Activated CD4-positive, alpha-beta T cell treated with anti-CD3 and anti-CD28 coated beads, Interleukin-2, amount 50 U/mL, for 1 hour (primary cell): ENCODE results near the gene NLRC5.
"Not testable (repeated sequence)": the region's sequence is repeated elsewhere in the genome, so short reads cannot be mapped to it uniquely, and the experiment has no call there.

Source experiments
- DNase-seq: peaks from one replicate; pipeline ENCODE4 v3.0.0-alpha.2; 2020

Gene NLRC5

DNA sequence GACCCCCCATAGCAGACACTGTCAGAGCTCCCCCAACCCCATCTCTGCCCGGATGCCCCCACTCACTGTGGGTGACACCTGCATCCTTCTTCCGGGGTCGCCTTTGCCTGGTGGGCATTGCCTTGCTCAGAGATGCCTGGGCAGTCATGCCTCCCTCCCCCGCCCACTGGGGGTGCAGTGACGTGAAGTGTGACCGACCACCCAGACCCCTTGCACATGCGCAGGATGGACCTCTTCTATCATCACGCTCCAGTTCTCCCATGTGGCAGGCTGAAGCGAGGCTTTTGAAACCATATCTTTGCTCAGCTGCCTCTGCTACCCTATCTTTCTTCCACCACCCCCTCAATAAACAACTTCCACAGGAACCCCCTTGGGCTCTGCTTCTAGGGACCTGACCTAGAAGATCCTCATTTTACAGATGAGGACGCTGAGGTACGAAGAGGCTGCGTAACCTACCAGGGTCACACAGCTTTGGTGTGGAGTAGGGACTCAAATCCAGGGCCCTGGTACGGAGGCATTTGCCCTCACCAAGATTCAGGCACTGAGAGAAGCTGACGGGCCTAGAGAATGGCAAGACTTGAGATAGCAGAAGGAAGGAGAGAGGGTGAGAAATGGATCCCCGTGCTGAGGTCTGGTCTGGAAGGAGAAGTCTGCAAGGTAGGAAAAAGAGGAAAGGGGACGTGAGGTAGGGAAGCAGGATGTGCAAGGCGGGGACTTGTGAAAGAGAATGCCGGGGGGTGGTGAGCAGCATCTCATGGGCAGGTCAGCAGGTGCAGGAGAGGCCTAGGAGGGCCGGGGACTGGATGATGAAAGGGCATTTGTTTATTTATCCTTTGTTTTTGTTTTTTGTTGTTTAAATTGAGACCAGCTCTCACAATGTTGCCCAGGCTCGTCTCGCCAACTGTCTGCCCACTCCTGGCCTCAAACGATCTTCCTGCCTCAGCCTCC is 14.4 kb downstream of the NLRC5 start:
- DNase-seq = no peak

DNA sequence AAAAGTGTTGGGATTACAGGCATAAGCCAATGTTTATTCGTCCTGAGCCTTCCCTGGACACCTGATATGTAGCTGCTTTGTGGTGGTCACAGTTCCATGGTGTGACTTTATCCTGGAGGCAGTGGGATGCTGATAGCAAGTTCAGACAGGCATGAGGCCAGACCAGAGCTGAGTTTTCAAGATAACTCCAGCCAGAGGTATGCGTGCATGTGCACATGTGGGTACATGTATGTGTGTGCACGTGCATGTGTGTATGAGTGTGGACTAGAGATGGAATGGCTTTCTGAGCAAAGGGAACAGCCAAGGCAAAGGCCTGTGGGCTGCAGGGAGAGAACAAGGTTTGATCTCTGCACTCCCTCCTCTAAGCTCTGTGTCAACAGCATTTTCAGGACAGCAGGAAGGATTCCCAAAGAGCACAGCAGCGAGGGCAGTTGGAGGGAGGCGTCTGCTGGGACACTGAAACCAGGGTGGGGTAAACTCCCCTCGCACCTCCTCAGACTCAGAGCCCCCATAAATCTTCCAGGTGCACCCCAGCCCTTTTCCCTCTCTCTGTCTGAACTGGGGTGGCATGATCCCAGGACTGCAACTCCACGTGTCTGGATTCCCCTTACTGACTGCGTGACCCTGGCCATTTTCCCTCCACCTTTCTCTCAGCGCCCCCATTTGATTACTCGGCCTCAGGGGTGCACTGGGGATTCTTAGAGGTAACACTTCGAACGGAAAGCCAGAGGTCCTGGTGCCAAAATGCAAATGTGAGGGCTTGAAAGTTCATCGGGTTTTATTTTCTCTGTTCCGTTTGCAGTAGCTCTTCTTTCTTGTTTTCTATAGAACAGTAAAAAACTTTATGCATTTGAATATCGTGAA is 15.3 kb downstream of the NLRC5 start:
- no peak for DNase-seq

DNA sequence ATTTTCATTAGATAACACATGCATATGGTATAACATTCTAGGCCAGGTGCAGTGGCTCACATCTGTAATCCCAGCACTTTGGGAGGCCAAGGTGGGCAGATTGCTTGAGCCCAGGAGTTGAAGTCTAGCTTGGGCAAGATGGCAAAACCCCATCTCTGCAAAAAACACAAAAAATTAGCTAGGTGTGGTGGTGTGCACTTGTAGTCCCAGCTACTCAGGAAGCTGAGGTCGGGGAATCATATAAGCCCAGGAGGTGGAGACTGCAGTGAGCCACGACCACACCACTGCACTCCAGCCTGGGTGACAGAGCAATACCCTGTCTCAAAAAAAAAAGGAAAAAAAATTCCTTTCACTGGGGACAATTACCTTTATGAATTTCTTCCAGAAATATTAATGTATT is 16.2 kb downstream of the NLRC5 start:
- not testable (repeated sequence) for DNase-seq

DNA sequence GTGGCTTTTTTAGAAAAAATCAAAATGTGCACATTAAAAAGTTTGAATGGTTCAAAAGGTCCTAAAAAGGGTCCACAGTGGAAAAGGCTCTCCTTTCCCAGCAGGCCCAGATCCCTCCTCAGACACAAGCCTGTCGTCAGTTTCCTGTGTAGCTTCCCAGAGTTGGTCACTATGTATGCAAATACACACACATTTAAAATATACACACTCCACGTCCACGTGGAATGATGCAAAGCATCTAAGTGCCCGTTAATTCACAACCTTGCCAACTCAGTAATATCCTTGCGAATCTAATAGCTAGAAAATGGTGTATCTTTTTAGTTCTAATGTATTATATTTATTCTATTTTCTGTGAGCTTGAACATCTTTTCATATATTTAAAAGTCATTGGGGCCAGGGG is 17.7 kb downstream of the NLRC5 start:
- no peak for DNase-seq

DNA sequence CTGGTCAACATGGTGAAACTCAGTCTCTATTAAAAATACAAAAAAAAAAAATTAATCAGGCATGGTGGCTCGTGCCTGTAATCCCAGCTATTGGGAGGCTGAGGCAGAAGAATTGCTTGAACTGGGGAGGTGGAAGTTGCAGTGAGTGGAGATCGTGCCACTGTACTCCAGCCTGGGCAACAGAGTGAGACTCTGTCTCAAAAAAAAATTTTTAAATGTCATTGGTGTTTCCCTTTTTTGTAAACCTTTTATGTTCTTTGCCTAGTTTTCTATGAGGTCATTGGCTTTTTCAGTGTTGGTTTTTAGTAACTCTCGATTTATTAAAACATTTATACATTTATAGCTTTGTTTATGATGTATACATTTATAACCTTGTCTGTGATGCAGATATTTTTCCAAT is 18.2 kb downstream of the NLRC5 start:
- no peak for DNase-seq

DNA sequence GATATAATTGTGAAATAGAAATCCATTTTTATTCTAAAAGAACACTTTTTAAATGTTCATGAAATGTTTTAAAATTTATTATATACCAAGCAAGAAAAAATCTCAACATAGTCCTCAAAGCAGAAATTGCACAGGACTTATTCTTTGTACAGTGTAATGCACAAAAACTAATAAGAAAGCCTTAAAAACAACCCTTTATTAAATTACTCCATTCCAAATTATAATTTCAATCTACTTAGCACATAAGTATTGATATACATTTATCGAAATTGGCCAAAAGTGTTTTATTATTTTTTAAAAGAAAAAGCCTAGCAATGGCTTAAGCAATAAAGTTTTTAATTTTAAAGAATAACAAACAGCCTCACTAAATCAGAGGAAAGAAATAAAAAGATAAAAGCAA is 19.1 kb downstream of the NLRC5 start:
- DNase-seq = no peak

DNA sequence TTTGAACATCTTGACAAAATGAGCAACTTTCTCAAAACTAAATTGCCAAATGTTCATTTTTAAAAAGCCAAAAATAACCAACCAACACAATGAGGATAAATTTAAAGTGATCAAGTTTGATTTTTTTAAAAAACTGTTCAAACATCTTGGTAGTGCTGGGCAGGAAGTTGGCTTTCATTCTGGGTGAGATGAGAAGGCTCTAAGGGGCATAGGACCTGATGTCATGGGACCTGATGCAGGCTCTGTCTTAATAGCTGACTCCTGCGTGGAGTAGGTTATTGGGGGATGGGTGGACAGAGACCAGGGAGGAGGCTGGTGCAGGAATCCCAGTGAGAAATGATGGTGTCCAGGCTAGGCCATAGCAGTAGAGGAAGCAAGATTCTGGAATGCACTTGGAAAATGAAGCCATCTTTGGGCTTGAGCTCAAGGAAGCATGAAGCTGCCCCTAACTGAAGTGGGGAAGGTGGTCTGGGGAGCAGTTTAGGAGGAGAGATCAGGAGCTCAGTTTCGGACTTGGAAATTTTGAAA is 20.4 kb downstream of the NLRC5 start:
- DNase-seq = no peak

DNA sequence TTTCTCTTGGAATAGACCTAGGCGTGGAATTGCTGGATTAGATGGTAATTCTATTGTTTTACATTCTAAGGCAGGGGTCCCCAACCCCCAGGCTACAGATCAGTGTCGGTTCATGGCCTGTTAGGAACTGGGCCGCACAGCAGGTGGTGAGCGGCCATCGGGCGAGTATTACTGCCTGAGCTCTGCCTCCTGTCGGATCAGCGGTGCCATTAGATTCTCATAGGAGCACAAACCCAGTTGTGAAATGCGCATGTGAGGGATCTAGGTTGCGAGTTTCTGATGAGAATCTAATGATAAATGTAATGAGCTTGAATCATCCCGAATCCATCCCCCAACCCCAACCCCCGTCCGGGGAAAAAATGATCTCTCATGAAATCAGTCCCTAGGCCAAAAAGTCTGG is 23.0 kb downstream of the NLRC5 start:
- no peak for DNase-seq

DNA sequence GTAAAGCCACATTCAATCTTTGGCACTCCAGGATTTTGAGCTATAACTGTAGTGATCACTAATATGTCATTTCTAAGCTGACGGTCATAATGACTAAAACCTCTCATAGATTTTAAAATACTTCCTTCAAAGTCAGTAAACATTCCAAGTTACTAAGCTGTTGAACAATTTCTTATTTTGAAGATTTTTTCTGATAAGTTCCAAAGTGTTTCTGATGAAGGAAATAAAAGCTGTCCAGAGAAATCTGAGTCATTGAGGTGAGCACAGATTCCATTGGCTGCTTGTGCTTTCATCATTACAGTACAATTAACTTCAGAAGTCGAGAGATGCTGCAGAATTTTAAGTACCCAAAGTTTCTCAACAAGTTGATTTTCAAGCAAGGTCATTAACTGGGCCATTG is 23.9 kb downstream of the NLRC5 start:
- no peak for DNase-seq

DNA sequence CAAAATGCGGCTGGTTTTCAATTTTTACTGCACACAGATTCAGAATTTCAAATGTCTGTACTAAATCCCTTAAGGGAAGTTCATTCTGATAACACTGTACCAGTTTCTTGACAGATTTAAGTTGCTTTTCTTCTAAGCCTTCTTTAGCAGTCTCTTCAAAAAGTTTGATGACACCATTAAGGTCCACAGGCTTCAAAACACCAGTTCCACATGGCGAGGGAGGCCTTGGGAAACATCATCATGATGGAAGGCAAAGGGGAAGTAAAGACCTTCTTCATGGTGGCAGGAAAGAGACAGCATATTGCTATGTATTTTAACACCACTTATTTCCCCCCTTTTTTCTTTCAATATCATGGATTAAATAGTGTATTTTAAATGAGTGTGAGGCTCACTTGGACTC is 24.5 kb downstream of the NLRC5 start:
- DNase-seq = no peak

DNA sequence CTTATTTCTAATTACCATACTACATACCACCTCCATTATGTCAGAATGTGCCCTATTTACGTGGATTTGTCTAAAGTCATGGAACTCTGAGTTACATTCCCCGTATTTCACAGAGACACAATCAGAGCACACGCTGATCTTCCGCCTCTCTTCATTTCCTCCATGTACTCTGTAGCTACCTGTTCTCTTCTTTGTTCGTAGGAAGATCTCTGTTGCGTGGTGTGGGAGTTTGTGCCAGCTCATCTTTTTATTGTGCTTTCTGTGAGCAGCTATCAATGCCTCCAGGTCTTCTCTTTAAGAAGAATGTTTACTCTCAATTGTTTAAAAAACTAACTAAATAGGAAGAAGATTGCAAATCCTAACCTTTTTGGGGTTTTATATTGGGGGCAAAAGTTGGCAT is 26.9 kb downstream of the NLRC5 start:
- no peak for DNase-seq

DNA sequence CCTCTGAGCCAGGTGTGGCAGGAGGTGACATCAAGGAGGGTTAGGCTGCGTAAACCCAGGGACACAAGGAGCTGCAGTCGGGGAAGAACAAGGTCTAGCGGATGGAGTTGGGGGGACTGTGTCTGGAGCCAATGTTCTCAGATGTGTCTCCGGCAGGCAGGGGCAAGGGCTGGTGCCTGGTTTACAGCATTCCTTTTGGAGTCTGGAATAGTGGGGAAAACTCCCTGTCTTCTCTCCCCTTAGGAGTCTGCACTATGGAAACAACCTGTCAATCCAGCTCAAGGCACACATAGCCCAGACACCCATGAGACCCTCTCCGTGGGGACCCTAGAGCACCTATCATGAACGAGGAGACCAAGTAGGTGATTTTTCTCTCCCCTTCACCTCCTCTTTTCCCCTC is 27.5 kb downstream of the NLRC5 start:
- DNase-seq = no peak

DNA sequence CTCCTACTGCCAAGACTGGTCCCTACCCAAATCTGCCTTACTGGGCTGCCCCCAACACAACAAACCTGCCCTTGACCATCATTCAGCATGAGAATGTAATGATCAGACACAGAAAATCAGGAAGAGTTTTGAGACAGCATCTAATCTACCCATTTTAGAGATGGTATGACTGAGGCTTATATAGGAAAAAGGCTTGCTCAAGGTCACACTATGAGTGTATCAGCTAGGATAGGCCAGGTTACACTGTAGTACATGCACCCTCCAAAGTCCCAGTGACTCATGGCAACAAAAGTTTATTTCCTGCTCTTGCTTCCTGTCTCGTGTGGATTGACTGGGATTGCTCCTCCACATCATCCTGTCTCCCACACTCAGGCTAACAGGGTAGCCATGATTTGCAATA is 27.9 kb downstream of the NLRC5 start:
- DNase-seq = no peak

DNA sequence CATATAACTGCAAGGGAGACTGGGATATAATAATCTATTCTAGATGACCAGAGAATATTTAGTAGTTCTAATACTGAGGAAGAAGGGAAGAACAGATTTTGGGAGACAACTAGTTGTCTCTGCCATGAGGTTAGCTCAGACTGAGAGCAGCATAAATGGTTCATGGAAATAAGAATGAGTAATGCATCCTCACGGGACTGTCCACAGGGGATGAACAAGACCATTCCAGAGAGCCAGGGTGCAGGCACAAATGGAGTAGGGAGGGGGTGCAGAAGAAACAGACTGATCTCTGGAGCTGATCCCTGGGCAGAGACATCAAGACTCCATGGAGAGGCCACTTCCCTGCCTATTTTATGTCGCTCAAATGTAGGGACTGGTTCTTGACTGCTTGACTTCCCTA is 30.4 kb downstream of the NLRC5 start:
- DNase-seq = no peak

DNA sequence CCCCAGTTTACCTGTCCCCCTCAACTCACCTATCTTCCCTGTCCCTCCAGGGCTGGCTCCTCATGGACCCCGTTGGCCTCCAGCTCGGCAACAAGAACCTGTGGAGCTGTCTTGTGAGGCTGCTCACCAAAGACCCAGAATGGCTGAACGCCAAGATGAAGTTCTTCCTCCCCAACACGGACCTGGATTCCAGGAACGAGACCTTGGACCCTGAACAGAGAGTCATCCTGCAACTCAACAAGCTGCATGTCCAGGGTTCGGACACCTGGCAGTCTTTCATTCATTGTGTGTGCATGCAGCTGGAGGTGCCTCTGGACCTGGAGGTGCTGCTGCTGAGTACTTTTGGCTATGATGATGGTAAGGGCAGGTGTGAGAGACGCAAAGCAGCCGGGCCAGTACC is 31.3 kb downstream of the NLRC5 start:
- no peak for DNase-seq

DNA sequence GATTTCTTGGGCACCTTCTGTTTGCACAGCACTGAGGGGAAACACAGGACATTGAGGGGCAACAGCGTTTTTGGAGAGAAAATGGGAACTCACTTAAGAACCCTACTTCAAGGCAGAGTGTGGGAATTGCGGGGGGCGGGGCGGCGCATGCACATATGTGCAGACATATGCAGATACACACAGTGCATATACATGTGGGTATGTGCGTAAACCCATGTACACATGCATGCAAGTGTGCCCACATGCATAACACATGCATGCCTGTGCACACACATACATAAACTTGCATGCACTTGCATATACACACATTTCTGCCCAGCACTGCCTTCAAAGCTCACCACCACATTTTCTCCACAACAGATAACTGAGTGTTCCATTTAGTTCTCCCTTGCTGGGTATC is 32.4 kb downstream of the NLRC5 start:
- DNase-seq = no peak

DNA sequence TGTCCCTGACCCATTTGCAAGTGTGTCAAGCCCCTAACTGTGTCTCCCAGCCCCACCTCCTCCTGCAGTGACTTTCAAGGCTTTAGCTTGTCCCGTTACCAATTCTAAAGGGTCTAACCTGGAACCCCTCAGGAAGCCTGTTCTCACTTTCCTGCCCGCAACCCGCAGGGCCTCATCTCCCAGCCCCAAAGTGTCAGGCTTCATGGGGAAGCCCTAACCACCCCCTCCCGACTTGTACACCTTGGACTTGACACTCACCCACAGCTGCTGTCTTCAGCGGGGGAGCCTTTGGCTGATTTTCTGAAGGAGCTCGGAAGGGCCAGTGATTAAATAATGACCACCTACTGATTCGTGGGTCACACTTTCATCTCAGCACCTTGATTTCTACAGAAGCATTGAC is 33.1 kb downstream of the NLRC5 start:
- DNase-seq = no peak

DNA sequence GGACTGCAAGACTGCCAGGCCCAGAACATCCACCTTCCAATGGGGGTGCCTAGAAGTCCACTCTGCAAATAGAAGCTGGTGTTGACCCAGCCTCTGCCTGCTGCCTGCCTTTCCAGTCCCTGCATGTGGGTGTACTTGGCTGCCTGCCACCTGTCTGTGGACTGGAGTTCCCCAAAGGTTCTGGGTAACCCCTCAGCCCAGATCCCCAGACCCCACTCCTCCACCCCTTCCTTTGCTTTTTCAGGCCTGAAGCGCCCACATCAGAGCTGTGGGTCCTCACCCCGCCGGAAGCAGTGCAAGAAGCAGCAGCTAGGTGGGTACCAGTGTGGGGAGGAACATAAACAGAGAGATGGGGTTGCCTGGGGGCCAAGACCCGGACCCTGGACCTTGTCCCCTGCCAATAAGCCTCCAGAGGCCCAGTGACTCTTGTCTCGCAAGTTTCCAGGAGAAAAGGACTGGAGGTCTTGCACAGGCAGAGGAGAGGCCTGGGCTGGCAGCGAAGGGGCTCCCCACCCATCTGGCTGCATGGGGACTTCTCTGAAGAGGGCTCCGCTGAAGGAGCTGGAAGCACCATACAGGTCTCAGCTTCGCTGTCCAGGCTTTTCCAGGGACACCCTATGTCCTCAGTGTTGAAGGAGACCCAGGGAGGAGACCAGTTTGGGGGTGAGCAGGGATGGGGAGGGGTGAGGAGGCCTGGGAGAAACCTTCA is 34.3 kb downstream of the NLRC5 start:
- peak; percentile 74 for DNase-seq

DNA sequence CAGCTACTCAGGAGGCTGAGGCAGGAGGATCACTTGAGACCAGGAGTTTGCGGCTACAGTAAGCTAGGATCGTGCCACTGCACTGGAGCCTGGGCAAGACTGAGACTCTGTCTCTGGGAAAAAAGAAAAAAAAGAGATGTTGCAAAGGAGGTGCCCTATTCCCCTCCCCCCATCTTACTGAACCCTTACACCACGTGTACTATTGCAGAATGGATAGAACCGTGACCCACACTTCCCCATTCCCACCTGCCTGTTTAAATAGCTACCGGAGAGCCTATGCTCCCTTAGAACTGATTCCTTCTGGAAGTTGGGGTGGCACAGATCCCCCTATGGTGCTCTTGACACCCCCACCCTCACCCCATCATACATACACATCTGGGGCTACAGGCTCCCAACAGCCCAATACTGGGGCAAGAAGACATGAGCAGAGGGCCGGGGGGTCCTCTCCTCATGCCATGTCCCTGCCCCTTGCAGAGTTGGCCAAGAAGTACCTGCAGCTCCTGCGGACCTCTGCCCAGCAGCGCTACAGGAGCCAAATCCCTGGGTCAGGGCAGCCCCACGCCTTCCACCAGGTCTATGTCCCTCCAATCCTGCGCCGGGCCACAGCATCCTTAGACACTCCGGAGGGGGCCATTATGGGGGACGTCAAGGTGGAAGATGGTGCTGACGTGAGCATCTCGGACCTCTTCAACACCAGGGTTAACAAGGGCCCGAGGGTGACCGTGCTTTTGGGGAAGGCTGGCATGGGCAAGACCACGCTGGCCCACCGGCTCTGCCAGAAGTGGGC is 35.7 kb downstream of the NLRC5 start:
- DNase-seq = no peak

DNA sequence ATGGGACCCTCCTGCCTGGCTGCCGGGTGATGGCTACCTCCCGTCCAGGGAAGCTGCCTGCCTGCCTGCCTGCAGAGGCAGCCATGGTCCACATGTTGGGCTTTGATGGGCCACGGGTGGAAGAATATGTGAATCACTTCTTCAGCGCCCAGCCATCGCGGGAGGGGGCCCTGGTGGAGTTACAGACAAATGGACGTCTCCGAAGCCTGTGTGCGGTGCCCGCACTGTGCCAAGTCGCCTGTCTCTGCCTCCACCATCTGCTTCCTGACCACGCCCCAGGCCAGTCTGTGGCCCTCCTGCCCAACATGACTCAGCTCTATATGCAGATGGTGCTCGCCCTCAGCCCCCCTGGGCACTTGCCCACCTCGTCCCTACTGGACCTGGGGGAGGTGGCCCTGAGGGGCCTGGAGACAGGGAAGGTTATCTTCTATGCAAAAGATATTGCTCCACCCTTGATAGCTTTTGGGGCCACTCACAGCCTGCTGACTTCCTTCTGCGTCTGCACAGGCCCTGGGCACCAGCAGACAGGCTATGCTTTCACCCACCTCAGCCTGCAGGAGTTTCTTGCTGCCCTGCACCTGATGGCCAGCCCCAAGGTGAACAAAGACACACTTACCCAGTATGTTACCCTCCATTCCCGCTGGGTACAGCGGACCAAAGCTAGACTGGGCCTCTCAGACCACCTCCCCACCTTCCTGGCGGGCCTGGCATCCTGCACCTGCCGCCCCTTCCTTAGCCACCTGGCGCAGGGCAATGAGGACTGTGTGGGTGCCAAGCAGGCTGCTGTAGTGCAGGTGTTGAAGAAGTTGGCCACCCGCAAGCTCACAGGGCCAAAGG is 36.8 kb downstream of the NLRC5 start:
- no peak for DNase-seq

DNA sequence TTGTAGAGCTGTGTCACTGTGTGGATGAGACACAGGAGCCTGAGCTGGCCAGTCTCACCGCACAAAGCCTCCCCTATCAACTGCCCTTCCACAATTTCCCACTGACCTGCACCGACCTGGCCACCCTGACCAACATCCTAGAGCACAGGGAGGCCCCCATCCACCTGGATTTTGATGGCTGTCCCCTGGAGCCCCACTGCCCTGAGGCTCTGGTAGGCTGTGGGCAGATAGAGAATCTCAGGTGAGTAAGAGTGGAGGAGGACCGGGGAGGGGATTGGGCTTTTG is 37.4 kb downstream of the NLRC5 start:
- no peak for DNase-seq

DNA sequence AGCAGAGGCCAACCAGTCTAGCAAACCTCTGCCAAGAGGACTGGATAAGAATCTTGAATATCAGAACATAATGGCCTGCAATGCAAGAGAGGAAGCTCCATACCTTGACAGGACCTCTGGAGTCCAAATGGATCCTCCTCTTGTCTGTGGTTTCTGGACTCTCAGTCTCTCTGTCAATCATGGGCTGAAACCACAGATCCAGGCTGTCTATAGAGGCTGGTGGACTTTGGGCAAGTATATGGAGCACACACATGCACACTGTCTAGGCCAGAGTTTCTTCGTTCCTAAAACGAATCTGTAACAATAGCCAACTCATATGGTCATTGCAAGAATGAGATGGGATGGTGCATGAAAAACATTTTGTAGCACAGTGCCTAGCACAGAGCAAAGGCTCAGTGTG is 37.7 kb downstream of the NLRC5 start:
- DNase-seq = no peak
